Panc1 (cell line): Measurements from ENCODE around the gene GALNT1. TPM values are rescaled to one million over a fixed set of nuclear protein-coding genes. Genes with fewer than 3 reads are reported as not detected.

Experiments
- ATAC-seq: fragments of 200-7000 bp; cut with Tn5 transposase; 2 replicates; pipeline ENCODE4 v1.9.1; 2020; ENCODE audit warnings: mild to moderate bottlenecking, moderate library complexity
- BruUV-seq: library from RNA; stranded (reverse); fragments of 400-500 nt; replicated peaks from 2 replicates; lab custom pipeline; 2021; lab: Mats Ljungman, UMichigan
- CTCF ChIA-PET: fragments of 300-600 bp; sonication (Branson Sonifier 250); formaldehyde crosslinking; loops from one replicate; lab custom pipeline; 2022; ENCODE audit warnings: antibody characterized with exemption; lab: Charles Lee
- POLR2A ChIA-PET: fragments of 300-600 bp; sonication (Branson Sonifier 250); formaldehyde crosslinking; loops from one replicate; lab custom pipeline; 2022; ENCODE audit warnings: antibody characterized with exemption; lab: Charles Lee
- DNase-seq: peaks from one replicate; pipeline ENCODE4 v3.0.0-alpha.2; 2010; ENCODE audit warnings: low read depth, low spot score
- H3K27ac ChIP-seq: 2 replicates; pipeline ENCODE4 v1.5.1; 2011; ENCODE audit warnings: mild to moderate bottlenecking, low read length, inconsistent platforms
- H3K27me3 ChIP-seq: fragments of 200-500 bp; sonication (Bioruptor generic); 2 replicates; pipeline ENCODE4 v1.6.0; 2014; ENCODE audit warnings: low read length, inconsistent platforms; ENCODE audit not compliant: control insufficient read depth, insufficient read depth
- H3K36me3 ChIP-seq: fragments of 200-500 bp; sonication (Bioruptor generic); 2 replicates; pipeline ENCODE4 v1.5.1; 2014; ENCODE audit warnings: inconsistent platforms, mild to moderate bottlenecking, low read length, moderate library complexity; ENCODE audit not compliant: control insufficient read depth, insufficient read depth
- H3K4me1 ChIP-seq: 2 replicates; pipeline ENCODE4 v1.5.1; 2011; ENCODE audit warnings: inconsistent platforms, mild to moderate bottlenecking, low read length, moderate library complexity; ENCODE audit not compliant: control insufficient read depth, insufficient read depth
- H3K4me3 ChIP-seq, 2 experiments: 2 replicates each; pipeline ENCODE4 v1.5.1; 2011 to 2012; ENCODE audit warnings: low read depth in 2 of 2, low read length in 2 of 2, mild to moderate bottlenecking in 2 of 2, inconsistent platforms in 1 of 2, moderate library complexity in 1 of 2
- H3K9me3 ChIP-seq: fragments of 200-500 bp; sonication (Bioruptor generic); 2 replicates; pipeline ENCODE4 v1.5.1; 2014; ENCODE audit warnings: low read depth, mild to moderate bottlenecking, inconsistent platforms, low read length, moderate library complexity; ENCODE audit not compliant: control insufficient read depth, insufficient read depth
- POLR2AphosphoS5 ChIP-seq: IDR thresholded peaks from 2 replicates; pipeline ENCODE4 v1.6.1; 2012; ENCODE audit warnings: mild to moderate bottlenecking, low read depth, low read length, moderate library complexity
- SIN3A ChIP-seq: IDR thresholded peaks from 2 replicates; pipeline ENCODE4 v1.6.1; 2012; ENCODE audit warnings: low read depth, mild to moderate bottlenecking, low read length, moderate library complexity, borderline replicate concordance; ENCODE audit not compliant: insufficient read depth
- TCF7L2 ChIP-seq: IDR thresholded peaks from 2 replicates; pipeline ENCODE4 v1.6.1; 2011; ENCODE audit warnings: mild to moderate bottlenecking, low read depth, low read length, inconsistent platforms
- in situ Hi-C: cut with HindIII; loops from 2 replicates; pipeline ENCODE4 v1.10.0; 2016; ENCODE audit warnings: low sequenced_read_pairs, low pct_unique_long_range_greater_than_20kb
- intact Hi-C: fragments of 100-400 bp; cut with micrococcal nuclease; formaldehyde crosslinking; loops from one replicate; pipeline ENCODE4 v1.10.0; 2022; ENCODE audit not compliant: unreplicated experiment
- total RNA-seq: library from RNA; stranded (reverse); gene quantifications from one replicate; pipeline ENCODE4 v1.2.1, GENCODE V29; 2021; ENCODE audit not compliant: unreplicated experiment
- TF ChIP-seq, protein P1 (sequence below), 2 experiments: IDR thresholded peaks; 2 replicates each; pipeline ENCODE4 v1.6.1; 2011 to 2012; ENCODE audit warnings: low read depth in 2 of 2, control low read depth in 1 of 2, low read length in 1 of 2, mild to moderate bottlenecking in 1 of 2, moderate library complexity in 1 of 2; ENCODE audit not compliant: insufficient read depth in 1 of 2
- TF ChIP-seq, protein P2 (sequence below): fragments of 450-650 bp; IDR thresholded peaks from 2 replicates; pipeline ENCODE4 v1.5.1; 2017; ENCODE audit warnings: mild to moderate bottlenecking

GALNT1 gene
- total RNA-seq, 1 experiment from 2014 or later: 147 TPM

DNA sequence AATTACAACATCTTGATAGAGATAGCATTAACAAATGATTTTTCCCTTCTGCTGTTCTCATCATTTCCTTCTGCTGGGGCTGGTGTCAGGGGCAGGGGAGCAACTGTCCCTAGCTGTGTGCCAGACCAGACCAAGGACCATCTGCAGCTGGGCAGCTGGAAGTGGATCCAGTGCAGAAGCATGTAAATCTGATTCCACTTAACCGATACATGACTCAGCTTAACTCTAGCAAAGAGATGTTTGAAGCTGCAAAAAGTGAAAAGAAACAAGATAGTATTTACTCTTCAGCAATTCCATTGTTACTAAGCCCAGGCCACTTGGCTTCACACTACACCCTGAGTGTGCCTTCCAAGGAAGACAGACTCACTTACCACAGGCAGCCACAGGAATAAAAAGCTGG lies 151.1 kb downstream of the GALNT1 start:
- in situ Hi-C loops (no loop called here), intact Hi-C loops (no loop called here)
- no peaks in the 10 kb centered on the region for H3K9me3 ChIP-seq
- CTCF ChIA-PET: no interaction called here
- H3K36me3 ChIP-seq: no peaks in the 10 kb centered on the region
- no peaks in the 10 kb centered on the region for H3K27me3 ChIP-seq
- H3K27ac ChIP-seq: no peak overlapping the region
- no peak overlapping the region for H3K4me3 ChIP-seq
- no TSS peak for BruUV-seq
- TF ChIP-seq SIN3A (no peak), TCF7L2 (no peak)
- DNase-seq (no peak), ATAC-seq (no peak)
- POLR2A ChIA-PET: no interaction called here
- no peaks in the 10 kb centered on the region for H3K4me1 ChIP-seq

DNA sequence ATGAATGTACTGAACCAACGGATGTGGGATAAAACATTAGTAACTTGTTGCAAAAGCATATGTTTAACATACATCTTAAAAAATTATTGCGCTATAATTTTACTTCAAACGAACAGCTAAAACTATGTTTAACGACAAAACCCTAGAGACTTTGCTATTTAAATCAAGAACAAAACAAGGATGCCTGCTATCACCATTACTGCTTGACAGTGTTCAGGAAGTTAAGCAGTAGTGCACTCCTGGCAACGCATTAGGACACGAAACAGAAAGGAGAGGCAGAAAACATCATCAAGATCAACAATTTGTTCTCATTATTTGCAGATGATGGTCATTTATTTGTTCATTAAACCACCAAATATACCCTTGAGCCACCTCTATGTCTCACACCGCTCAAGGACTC lies 151.9 kb downstream of the GALNT1 start:
- Histone ChIP-seq H3K9me3 (no peaks in the 10 kb centered on the region), H3K27me3 (no peaks in the 10 kb centered on the region), H3K4me1 (no peaks in the 10 kb centered on the region), H3K36me3 (no peaks in the 10 kb centered on the region), H3K27ac (no peak overlapping the region), H3K4me3 (no peak overlapping the region)
- DNase-seq: no peak
- ATAC-seq: no peak
- intact Hi-C loops (no loop called here), in situ Hi-C loops (no loop called here)
- BruUV-seq: no TSS peak
- ChIA-PET CTCF (no interaction called here), POLR2A (no interaction called here)
- no peak for TF ChIP-seq POLR2AphosphoS5
- TF ChIP-seq, protein P1, sequence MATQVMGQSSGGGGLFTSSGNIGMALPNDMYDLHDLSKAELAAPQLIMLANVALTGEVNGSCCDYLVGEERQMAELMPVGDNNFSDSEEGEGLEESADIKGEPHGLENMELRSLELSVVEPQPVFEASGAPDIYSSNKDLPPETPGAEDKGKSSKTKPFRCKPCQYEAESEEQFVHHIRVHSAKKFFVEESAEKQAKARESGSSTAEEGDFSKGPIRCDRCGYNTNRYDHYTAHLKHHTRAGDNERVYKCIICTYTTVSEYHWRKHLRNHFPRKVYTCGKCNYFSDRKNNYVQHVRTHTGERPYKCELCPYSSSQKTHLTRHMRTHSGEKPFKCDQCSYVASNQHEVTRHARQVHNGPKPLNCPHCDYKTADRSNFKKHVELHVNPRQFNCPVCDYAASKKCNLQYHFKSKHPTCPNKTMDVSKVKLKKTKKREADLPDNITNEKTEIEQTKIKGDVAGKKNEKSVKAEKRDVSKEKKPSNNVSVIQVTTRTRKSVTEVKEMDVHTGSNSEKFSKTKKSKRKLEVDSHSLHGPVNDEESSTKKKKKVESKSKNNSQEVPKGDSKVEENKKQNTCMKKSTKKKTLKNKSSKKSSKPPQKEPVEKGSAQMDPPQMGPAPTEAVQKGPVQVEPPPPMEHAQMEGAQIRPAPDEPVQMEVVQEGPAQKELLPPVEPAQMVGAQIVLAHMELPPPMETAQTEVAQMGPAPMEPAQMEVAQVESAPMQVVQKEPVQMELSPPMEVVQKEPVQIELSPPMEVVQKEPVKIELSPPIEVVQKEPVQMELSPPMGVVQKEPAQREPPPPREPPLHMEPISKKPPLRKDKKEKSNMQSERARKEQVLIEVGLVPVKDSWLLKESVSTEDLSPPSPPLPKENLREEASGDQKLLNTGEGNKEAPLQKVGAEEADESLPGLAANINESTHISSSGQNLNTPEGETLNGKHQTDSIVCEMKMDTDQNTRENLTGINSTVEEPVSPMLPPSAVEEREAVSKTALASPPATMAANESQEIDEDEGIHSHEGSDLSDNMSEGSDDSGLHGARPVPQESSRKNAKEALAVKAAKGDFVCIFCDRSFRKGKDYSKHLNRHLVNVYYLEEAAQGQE (IDR thresholded peaks at IDR 0.05; ENCODE audit: insufficient read depth in 1 of 2, low read depth in 2 of 2, low read length in 1 of 2): no peak
- TF ChIP-seq, protein P2, sequence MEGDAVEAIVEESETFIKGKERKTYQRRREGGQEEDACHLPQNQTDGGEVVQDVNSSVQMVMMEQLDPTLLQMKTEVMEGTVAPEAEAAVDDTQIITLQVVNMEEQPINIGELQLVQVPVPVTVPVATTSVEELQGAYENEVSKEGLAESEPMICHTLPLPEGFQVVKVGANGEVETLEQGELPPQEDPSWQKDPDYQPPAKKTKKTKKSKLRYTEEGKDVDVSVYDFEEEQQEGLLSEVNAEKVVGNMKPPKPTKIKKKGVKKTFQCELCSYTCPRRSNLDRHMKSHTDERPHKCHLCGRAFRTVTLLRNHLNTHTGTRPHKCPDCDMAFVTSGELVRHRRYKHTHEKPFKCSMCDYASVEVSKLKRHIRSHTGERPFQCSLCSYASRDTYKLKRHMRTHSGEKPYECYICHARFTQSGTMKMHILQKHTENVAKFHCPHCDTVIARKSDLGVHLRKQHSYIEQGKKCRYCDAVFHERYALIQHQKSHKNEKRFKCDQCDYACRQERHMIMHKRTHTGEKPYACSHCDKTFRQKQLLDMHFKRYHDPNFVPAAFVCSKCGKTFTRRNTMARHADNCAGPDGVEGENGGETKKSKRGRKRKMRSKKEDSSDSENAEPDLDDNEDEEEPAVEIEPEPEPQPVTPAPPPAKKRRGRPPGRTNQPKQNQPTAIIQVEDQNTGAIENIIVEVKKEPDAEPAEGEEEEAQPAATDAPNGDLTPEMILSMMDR: no peak
- no peak for TF ChIP-seq SIN3A
- TF ChIP-seq TCF7L2: no peak

DNA sequence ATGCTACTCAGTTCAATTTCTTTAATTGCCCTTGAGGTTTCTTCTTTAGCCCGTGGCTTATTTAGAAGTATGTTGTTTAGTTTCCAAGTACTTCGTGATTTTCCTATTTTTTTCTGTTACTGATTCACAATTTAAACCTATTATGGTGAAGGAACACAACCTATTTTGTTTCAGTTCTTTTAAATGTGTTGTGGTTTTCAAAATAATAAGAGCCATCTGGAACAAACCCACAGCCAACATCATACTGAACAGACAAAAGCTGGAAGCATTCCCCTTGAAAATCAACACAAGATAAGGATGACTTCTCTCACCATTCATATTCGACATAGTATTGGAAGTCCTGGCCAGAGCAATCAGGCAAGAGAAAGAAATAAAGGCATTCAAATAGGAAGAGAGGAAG lies 155.2 kb downstream of the GALNT1 start:
- intact Hi-C loops: no loop called here
- Histone ChIP-seq H3K9me3 (no peaks in the 10 kb centered on the region), H3K27me3 (no peaks in the 10 kb centered on the region), H3K4me1 (no peaks in the 10 kb centered on the region), H3K36me3 (no peaks in the 10 kb centered on the region), H3K27ac (no peak overlapping the region), H3K4me3 (no peak overlapping the region)
- DNase-seq (no peak), ATAC-seq (no peak)
- in situ Hi-C loops: no loop called here
- BruUV-seq: no TSS peak
- ChIA-PET CTCF (no interaction called here), POLR2A (no interaction called here)
- TF ChIP-seq SIN3A (no peak), TCF7L2 (no peak), POLR2AphosphoS5 (no peak)
- TF ChIP-seq, protein P2: no peak
- TF ChIP-seq, protein P1 (IDR thresholded peaks at IDR 0.05; ENCODE audit: insufficient read depth in 1 of 2, low read depth in 2 of 2, low read length in 1 of 2): no peak
